Transverse colon (tissue), 4 donors: Measurements from ENCODE around the gene ZNF678. TPM values are rescaled to one million over a fixed set of nuclear protein-coding genes. Genes with fewer than 3 reads are reported as not detected.
"Not testable (repeated sequence)": the region's sequence is repeated elsewhere in the genome, so short reads cannot be mapped to it uniquely, and the experiment has no call there.

ENCODE experiments used
- DNase-seq: peaks from one replicate; pipeline ENCODE4 v3.0.0-alpha.2; 2019
- H3K27ac ChIP-seq, 4 donors: fragments of 200-600 bp; sonication (generic); 2 replicates each; pipeline ENCODE4 v1.5.1; 2016 to 2018; ENCODE audit warnings: inconsistent platforms in 4 of 4
- H3K27me3 ChIP-seq: fragments of 200-600 bp; sonication (generic); 2 replicates; pipeline ENCODE4 v1.5.1; 2017; ENCODE audit warnings: inconsistent platforms
- H3K36me3 ChIP-seq, 4 donors: fragments of 200-600 bp; sonication (generic); 2 replicates each; pipeline ENCODE4 v1.5.1; 2017 to 2019; ENCODE audit warnings: inconsistent platforms in 4 of 4
- H3K4me1 ChIP-seq, 4 donors: fragments of 200-600 bp; sonication (generic); 2 replicates each; pipeline ENCODE4 v1.5.1; 2017 to 2020; ENCODE audit warnings: inconsistent platforms in 4 of 4
- H3K4me3 ChIP-seq, 4 donors: fragments of 200-600 bp; sonication (generic); 1 replicate in 1 of 4; 2 replicates in 3 of 4; pipeline versions ENCODE4 v1.5.1 to v1.6.1; 2017 to 2019; ENCODE audit warnings: inconsistent platforms in 4 of 4
- H3K9me3 ChIP-seq, 2 donors: fragments of 200-600 bp; sonication (generic); 2 replicates each; pipeline ENCODE4 v1.5.1; 2017 to 2019; ENCODE audit warnings: inconsistent platforms in 2 of 2
- CTCF ChIP-seq, 5 experiments: fragments of 200-600 bp in 3 of 5; fragments of 450-650 bp in 2 of 5; sonication (generic) in 3 of 5; IDR thresholded peaks; 1 replicate in 2 of 5; 2 replicates in 3 of 5; pipeline ENCODE4 v1.5.1; 2016 to 2017; ENCODE audit warnings: antibody characterized with exemption in 5 of 5, inconsistent platforms in 3 of 5, mild to moderate bottlenecking in 2 of 5, moderate library complexity in 1 of 5
- EP300 ChIP-seq: sonication (generic); formaldehyde crosslinking; IDR thresholded peaks from one replicate; pipeline ENCODE4 v1.6.1; 2017; ENCODE audit warnings: antibody characterized with exemption, low read depth
- POLR2A ChIP-seq: fragments of 450-650 bp; IDR thresholded peaks from one replicate; pipeline ENCODE4 v1.6.1; 2016; ENCODE audit warnings: antibody characterized with exemption, mild to moderate bottlenecking, moderate library complexity
- POLR2AphosphoS5 ChIP-seq, 3 donors: sonication (generic); formaldehyde crosslinking; IDR thresholded peaks; one replicate each; pipeline ENCODE4 v1.6.1; 2016; ENCODE audit warnings: antibody characterized with exemption in 3 of 3
- WGBS, 2 donors: methylation state at CpG; one replicate each; pipeline ENCODE4 v1.1.5; 2018; ENCODE audit warnings: low coverage in 1 of 2; 5-methylcytosine and 5-hydroxymethylcytosine counted together
- in situ Hi-C, 4 donors: fragments of 200-750 bp; cut with MboI; loops; one replicate each; pipeline versions ENCODE4 v1.15.0 to v1.15.1; 2017; ENCODE audit warnings: low sequenced_read_pairs in 3 of 4, low pct_ligation_motif_present in 1 of 4, low pct_unique_long_range_greater_than_20kb in 1 of 4
- intact Hi-C: fragments of 100-400 bp; cut with DNase I; formaldehyde crosslinking; loops from one replicate; pipeline ENCODE4 v1.15.1; 2023; ENCODE audit warnings: low total_unique reads
- total RNA-seq, 4 donors: library from RNA; depleted of rRNA; stranded (reverse); fragments of >200 nt; gene quantifications; one replicate each; pipeline ENCODE4 v1.1.0, GENCODE V29; 2016

The ZNF678 gene
- total RNA-seq, 4 donors from 2014 or later: 5.2 to 80.2 (median 14.7) TPM

- Histone ChIP-seq H3K4me1 (no peaks in the 10 kb centered on the region), H3K27ac (no peak overlapping the region), H3K36me3 (peaks cover 0 to 11% (median 0%) of the 10 kb centered on the region in 4 donors), H3K27me3 (no peaks in the 10 kb centered on the region), H3K4me3 (no peak overlapping the region), H3K9me3 (peaks cover 37 to 47% of the 10 kb centered on the region in 2 donors)
- TF ChIP-seq POLR2AphosphoS5 (IDR thresholded peaks at IDR 0.05) (no peak), EP300 (no peak), CTCF (IDR thresholded peaks at IDR 0.05) (no peak), POLR2A (no peak)
- 93% methylated on average over 3 of the region's 3 CpGs; no CpG with 5 or more reads in 1 of the 2 donors for whole genome bisulfite sequencing, 2 donors
- no peak for DNase-seq
- intact Hi-C loops: no loop called here
- in situ Hi-C loops: no loop called here
Measured at GRCh38 chr1:227603327-227603726, 40.0 kb downstream of the ZNF678 start.

GRCh38 chr1:227604446-227604845 is 41.1 kb downstream of the ZNF678 start:
- Histone ChIP-seq H3K4me3 (no peak overlapping the region), H3K4me1 (no peaks in the 10 kb centered on the region), H3K27me3 (no peaks in the 10 kb centered on the region), H3K9me3 (peaks cover 41 to 48% of the 10 kb centered on the region in 2 donors), H3K36me3 (peaks cover 0 to 11% (median 0%) of the 10 kb centered on the region in 4 donors), H3K27ac (no peak overlapping the region)
- intact Hi-C loops: no loop called here
- TF ChIP-seq EP300: no peak
- no peak for TF ChIP-seq POLR2AphosphoS5 (IDR thresholded peaks at IDR 0.05)
- no peak for TF ChIP-seq POLR2A
- no peak for TF ChIP-seq CTCF (IDR thresholded peaks at IDR 0.05)
- in situ Hi-C loops: no loop called here
- 85 to 92% methylated on average over 3 of the region's 3 CpGs for WGBS, 2 donors
- no peak for DNase-seq

GRCh38 chr1:227606271-227606670 is 42.9 kb downstream of the ZNF678 start:
- Histone ChIP-seq H3K9me3 (peaks cover 39 to 49% of the 10 kb centered on the region in 2 donors), H3K36me3 (peaks cover 0 to 18% (median 0%) of the 10 kb centered on the region in 4 donors)
- H3K4me1 ChIP-seq, DNase-seq, intact Hi-C loops, H3K27me3 ChIP-seq, in situ Hi-C loops, H3K27ac ChIP-seq, H3K4me3 ChIP-seq: not testable (repeated sequence)
- WGBS, 2 donors: 92% methylated on average over 5 to 9 of the region's 9 CpGs

GRCh38 chr1:227607336-227607898 is 44.1 kb downstream of the ZNF678 start:
- intact Hi-C loops: no loop called here
- 91 to 95% methylated on average over 3 of the region's 3 CpGs for WGBS, 2 donors
- H3K9me3 ChIP-seq: peaks cover 37 to 42% of the 10 kb centered on the region in 2 donors

More at GRCh38 chr1:227607336-227607898, 44.1 kb downstream of the ZNF678 start:
- H3K27ac ChIP-seq: no peak overlapping the region
- DNase-seq: no peak
- no peaks in the 10 kb centered on the region for H3K4me1 ChIP-seq
- no peaks in the 10 kb centered on the region for H3K27me3 ChIP-seq
- no peak overlapping the region for H3K4me3 ChIP-seq
- H3K36me3 ChIP-seq: peaks cover 0 to 27% (median 2%) of the 10 kb centered on the region in 4 donors
- in situ Hi-C loops: no loop called here
- TF ChIP-seq CTCF (IDR thresholded peaks at IDR 0.05) (no peak), POLR2AphosphoS5 (IDR thresholded peaks at IDR 0.05) (no peak), POLR2A (no peak), EP300 (no peak)
